NAMALWA (cell line): ENCODE data around the gene CENPX.

Source experiments
- DNase-seq: peaks from one replicate; pipeline ENCODE4 v3.0.0-alpha.2; 2015; ENCODE audit warnings: low spot score

CENPX gene

DNA sequence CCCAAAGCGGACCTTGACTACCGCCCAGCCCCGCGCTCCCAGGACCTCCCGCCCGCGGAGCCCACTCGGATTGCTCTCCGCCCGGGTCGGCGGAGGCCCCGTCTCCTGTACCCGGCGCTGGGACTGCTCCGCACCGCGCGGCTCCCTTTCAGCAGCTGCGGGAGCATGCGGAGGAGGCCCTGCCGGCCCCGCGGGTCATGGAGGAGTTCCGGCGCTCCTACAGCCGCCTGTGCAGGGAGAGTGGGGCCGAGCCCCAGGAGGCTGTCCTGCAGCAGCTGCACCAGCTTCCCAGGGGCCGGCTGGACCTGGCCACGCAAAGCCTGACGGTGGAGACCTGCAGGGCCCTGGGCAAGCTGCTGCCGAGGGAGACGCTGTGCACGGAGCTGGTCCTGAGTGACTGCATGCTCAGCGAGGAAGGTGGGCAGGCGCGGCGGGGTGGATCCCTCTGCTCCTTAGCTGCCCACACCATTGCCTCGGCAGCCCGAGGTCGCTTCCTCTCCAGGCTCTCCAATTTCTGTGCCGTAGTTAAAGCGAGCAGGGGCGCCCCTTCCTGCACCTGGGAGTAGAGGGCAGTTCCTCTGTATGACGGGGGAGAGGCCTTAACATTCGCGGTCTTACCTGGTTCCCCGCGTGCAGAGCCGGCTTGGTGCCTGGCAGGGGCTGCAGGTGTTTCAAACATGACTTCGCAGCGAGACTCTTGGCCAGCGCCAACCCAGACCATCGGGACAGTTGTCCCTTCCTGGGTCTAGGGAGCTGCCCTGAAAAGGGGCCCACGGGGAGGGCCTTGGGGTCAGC, 966 bp upstream of the CENPX start:
- DNase-seq = peak; percentile 39

DNA sequence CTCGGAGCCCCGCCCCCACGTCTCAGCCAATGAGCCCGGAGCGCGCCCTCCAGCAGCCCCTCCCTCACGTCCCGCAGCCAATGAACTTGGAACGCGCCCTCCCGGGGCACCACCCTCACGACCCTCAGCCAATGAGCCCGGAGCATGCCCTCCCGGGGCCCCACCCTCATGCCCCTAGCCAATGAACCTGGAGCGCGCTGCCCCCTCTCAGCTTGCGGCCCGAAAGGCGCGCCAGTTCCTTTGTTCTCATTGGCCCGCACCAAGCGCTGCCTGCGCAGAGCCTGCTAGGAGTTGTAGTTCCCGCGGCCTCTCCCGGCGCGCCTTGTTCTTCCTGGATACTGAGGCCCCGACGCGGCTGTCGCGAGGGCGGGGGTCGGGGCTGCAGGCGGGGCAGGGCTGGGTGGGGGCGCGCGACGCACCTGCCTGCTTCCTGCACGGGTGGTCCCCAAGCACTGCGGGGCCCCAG, 336 bp upstream of the CENPX start, which contains the start of gene LRRC45:
Gene LRRC45 (plus strand): TSS at position 325 of the 466 bp plus-strand sequence. CDS start 339 bp downstream, outside the sequence.
- peak; percentile 99 for DNase-seq

DNA sequence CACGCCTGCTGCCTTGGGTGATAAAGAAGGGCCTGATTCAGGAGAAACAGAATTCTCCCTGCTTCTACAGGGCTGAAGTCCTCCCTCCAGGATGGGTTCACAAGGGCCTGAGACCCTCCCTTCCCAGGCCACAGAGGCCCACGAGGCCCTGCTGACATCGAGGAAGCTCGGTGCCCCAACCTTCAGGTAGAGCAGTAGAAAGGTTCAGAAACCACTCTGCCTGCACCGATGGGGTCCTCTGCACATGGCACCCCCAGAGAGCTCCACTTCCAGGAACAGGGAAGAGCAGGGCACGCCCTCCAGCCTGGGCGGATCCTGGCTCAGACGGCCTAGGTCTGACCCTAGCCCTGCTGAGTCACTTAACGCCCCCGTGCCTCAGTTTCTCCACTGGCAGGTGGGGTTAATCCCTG, 773 bp downstream of the CENPX start:
- no peak for DNase-seq

DNA sequence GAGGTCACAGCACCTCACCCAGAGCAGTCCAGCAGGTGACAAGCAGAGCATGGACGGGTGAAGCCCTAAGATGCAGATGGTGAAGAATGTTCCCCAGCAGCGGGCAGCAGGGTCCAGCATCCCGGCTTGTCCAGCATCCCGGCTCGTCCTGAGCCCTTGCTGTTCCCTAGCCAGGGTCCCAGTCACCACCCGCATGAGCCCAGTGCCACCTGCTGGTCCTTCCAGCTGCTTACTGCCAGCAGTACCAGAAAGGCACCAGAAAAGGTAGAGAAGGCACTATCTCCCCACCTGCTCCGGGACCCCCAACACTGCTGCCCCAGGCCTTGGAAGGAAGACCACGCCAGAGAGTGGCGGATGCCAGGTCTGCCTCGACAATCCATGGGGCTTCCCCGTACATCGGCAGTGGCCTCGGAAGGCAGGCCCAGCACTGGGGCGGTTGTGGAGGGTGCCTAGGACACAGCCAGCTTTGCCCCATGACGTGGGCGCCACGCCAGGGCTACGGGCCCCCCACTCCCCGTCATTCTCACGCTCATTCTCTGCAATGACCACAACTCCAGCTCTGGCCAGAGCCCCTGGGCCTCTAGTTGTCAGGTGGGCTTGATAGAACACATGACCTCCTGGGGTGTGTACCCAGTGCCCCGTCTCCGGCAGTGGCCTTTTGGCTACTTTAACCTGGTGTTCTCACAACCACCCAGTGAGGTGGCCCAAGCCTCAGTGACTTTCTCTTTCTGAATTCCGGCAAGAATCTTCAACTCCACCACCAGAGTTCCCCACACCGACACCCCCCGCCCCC, 1.4 kb downstream of the CENPX start:
- peak; percentile 64 for DNase-seq

DNA sequence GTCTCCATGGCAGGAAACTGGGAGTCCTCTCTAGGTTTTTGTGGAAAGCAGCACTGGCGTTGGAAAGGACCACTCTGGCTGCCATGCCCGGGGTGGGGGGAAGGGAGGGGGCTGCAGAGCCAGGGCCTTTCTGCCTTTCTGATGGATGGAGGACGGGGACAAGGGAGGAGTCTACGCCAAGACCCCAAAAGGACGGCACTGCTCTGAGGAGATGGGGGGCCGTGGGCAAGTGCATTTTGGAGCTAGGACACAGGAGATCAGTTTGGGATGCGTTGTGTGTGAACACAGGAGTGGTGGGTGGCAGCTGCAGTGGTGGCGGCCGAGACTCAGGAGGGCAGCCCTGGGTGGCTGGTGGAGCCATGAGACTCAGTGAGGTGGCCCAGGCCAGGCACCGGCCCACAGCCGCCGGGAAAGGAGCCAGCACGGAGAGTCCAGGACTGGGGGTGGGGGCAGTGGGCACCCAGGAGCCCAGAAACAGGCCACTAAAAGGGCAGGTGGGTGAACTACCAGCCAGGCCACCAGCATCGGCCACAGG, 2.0 kb downstream of the CENPX start:
- no peak for DNase-seq

DNA sequence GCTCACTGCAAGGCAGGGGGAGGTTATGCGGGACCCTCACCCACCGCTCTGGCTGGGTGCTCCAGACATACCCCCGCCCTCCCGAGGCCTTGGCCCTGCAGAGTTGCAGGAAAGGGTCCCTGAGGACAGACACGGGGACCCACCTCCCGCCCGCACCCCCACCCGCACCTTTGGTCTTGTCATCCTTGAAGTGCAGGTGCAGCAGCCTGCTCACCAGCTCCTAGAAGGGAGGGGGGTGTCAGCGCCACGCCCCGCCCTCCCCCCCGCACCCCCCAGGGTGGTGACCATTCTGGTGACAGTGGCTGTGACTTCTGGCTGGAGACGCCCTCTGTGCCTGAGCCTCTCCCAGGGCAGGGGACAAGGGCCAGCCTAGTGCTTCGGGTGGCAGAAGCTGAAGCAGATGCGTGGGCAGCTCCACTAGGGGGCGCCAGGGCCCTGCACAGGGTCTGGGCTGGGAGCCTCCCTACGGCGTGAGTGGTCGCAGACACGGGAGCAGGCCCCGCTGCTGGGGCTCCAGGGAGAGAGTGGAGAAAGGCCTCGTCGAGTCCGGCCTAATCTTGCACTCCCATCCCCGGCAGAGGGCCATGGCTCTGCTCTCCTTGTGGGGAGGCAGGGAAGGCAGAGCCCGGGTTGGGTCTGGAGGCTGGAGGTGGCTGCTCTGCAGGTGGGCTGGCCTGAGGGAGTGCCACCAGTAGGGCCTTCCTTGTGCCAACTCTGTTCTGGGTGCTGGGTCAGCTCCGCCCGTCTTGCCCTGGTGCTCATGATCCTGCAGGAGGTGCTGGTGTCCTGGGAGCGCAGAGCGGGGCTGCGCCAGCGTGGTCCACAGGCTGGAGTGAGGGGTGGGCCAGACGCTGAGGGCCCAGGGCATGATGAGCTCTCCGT, 2.7 kb downstream of the CENPX start:
- peak; percentile 72 for DNase-seq

DNA sequence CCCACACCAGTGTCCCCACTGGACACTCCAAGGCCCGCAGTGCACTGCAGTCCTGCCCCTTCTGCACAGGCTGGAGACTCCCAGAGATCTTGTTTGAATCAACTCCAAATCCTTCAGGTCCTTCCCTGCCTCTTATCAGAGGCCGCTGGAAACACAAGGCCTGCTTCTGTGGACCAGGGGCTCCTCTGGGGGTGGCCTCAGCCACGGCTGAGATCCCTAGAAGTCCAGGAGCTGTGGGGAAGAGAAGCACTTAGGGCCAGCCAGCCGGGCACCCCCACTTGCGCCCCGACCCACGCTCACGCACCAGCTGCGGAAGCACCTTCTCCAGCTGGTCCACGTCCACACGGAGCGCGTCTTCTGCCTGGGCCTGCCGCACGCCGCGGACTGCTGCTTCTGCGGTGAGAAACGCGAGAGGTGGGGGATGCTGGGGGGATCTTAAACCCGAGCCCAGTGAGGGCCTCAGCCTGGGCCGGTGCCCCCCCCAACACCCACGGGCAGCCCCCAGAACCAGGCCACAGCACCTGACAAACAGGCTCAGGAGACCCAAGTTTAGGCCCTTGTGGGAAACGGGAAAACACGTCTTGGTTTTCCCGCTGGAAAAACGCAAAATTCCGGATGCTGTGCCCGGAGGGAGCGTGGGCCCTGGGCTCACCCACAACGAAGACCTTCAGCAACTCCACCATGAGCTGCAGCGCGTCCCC, 3.5 kb downstream of the CENPX start:
- DNase-seq = no peak

DNA sequence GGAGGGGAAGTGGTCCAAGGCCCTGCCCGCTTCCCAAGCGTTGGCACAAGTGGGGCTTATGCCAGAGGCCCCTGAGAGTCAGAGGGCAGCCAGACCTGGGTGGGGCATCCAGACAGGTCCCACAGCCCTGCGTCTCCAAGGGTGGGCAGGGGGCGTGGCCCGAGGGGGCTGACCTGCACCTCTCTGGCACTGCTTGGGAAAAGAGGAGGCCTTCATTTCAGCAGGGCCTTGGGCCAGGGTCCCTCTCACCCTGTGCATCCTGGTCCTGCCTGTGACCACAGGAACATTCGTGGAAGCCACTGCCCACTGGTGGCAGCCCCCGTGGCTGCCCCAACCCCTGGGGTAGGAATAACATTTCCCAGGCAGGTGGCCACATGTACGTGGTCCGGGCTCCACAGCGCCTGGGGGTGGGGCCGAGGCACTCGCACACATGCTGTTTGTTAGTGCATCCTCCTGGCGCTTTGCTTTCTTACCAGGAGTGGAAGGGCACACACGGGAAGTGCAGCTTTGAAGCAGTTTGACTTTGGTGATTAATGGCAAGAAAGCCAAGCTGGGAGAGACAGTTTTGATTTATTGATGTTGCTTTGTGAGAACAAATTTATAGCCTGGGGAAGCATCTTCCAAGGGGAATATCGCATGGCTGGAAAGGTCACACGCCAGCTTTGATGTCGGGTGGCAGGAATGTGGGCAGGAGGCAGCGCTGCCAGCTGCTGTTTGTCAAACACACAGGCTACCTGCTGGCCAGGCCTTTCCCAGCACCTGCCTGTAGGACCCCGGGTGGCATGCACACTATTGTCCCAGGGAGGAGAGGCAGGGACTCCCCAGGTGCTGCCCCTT, 4.3 kb downstream of the CENPX start:
- no peak for DNase-seq

DNA sequence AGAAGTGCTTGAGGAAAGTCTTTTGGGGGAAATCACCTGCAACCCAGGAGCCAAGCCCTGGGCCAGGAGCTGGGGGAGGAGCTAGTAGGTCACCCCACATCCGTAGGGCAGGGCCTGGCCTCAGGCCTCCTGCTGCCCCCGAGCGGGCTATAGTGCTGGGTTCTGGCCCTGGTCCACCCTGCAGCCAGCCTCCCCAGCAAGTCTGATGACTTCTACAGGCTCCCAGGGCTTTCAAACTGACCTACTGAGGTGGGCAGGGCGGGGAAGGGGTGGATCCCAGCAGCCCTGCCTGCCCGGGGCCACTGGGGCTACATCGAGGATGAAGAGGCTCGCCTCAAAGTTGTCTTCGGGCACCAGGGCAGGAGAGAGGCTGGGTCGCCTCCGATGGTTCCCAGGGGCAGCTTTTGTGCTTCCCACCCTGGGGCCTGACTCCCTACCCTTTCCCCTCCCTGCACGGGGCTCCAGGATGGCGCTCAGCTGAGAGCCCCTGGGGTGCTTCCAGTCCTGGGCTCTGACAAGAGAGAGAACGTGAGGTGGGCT, 5.0 kb downstream of the CENPX start:
- DNase-seq = no peak

DNA sequence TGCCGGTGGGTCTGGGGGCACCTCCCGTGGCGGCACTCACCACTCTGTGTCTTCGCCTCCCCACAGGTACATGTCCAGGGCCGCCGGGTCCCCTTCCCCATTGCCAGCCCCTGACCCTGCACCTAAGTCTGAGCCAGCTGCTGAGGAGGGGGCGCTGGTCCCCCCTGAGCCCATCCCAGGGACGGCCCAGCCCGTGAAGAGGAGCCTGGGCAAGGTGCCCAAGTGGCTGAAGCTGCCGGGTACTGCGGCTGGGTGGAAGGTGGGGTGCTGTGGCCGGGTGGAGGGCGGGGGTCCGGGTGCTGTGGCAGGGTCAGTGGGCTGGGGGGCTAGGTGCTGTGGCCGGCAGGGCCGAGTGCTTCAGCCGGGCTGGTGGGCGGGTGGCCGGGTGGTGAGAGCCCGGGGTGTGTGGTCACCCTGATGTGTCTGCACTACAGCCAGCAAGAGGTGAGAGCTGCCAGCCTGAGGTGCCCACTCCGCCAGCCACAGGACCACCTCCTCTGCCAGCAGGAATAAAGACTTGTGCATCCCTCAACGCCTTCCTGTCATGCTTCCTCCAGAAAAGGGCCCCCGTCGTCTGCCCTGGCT, 5.7 kb downstream of the CENPX start:
- DNase-seq = no peak

DNA sequence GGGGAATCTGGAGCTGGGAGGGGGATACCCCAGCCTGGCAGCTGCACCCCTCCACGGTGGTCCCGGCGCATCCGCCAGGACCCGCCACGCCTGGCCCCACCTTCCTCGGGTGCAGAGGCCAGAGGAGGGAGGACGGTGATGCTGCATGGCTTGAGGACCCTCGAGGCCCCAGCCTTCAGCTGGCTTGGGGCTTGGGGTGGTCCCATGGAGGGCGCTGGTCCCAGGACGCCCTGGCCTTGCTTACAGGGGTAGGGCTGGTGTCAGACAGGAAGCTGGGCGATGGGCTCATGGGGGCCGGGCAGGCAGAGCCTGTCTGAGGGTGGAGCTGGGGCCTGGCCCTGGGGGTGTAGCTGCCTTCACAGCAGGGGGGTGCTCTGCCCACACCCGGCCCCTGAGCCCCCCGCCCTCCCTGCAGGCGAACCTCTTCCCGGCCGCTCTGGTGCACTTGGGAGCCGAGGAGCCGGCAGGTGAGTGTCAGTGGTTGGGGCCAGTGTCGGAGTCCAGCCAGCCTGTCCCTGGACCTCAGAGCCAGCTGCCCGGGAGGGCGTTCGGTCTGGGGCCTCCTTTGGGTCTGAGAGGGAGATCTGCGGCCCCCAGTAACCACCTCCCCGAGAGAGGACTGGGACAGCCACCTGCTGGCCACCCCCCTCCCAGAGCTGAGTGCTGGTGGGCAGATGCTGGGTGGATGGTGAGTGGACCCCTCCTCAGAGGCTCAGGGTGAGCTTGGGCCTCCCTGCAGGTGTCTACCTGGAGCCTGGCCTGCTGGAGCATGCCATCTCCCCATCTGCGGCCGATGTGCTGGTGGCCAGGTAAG, 6.4 kb downstream of the CENPX start:
- DNase-seq = no peak

DNA sequence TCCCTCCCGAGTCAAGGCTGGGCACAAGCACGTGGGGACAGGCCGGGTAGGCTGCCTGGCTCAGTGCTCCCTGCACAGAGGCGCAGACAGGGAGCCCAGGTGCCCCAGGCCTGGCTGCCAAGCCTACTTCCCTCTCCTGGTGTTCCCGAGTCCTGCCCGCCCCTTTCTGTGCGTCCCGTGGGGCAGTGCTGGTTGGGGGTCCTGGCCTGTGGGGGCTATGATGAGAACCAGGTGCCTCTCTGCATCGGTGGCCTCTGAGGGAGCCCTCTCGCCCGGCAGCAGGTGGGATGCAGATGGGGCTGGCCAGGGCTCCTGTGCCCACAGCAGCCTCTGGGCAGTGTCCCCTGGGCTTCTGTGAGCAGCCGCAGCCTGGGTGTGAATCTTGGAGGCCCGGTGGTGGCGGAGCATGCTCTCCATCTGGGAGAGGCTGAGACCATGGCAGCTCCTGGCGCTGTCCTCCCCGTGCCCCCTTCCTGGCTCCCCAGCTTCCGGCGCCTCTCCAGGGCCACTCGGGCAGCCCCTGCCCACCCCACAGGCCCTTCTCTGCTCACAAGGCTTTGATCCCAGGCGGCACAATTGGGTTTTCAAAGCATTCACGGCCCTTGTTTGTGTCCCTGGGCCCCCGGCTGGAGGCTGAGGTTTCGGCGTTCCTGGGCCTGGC, 7.2 kb downstream of the CENPX start:
- DNase-seq = no peak

DNA sequence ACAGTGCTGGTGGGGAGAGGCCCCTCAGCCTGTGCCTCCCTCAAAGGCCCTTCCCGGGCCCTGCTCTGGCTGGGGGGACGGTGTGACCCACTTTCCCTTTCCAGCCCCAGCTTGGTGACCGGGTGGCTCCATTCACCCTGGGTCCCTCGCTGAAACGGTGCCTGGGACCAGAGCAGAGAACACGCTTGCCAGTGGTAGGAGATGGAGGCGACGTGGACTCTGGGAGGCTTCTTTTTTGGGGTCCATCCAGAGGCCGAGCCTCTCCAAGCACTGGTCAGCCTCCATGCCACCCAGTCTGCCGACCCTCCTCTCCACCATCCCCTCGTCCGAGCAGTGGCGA, 7.7 kb downstream of the CENPX start:
- no peak for DNase-seq

DNA sequence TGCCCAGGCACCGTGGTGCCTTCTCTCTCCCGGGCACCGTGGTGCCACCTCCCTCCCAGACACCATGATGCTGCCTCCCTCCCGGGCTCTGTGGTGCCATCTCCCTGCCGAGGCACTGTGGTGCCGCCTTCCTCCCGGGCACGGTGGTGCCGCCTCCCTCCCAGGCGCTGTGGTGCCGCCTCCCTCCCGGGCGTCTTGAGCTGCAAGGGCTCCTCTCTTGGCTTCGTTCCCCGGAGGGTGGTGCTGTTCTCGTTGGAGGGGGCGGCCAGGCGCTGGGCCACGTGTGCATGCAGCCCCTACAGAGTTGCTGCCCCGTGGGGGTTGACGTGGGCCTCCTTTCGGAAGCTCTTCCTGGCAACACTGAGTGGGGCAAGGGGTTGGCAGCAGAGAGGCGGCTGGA, 8.2 kb downstream of the CENPX start:
- no peak for DNase-seq

DNA sequence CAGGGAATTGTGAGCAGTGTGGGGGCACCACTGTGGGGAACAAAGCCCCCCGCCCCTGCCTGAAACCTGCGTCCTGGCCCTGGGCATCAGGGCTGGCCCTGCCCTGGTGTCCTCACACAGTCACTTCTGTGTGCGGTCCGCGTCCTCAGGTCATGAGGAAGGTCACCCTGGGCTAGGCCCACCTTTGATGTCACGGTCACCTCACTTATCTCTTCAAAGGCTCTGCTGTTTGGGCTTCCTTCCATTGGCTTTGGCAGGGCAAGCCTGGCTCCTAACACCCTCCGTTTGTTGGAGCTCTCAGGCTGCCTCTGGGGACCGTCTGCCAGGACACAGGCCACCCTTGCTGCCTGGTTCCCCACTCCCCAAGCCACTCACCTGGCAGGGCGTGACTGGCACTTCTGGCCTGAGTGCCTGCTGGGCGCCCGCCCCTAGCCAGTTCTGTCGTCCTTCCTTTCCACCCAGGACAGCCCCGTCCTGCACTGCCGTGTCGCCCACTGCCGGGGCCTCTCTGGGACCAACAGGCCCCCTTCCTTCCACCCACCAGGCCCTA, 8.8 kb downstream of the CENPX start:
- DNase-seq = no peak

DNA sequence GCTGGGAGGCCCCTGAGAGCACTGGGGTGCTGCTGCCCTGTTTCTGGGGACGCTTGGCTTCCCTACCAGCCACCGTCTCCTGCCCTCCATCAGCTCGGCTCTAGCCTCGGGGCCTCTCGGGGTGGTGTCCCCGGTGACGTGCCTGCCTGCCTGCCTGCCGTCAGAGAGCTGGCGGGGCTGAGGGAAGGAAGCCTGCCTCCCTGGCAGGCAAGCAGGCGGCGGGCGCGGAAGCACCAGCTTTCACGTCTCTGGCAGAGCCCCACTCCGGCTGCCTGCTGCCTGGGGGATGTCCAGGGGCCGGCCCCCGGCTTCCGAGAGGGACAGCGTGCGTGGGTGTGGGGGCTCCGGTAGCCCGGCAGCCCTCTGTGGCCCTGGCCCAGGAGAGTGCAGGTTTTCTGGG, 9.3 kb downstream of the CENPX start:
- no peak for DNase-seq

DNA sequence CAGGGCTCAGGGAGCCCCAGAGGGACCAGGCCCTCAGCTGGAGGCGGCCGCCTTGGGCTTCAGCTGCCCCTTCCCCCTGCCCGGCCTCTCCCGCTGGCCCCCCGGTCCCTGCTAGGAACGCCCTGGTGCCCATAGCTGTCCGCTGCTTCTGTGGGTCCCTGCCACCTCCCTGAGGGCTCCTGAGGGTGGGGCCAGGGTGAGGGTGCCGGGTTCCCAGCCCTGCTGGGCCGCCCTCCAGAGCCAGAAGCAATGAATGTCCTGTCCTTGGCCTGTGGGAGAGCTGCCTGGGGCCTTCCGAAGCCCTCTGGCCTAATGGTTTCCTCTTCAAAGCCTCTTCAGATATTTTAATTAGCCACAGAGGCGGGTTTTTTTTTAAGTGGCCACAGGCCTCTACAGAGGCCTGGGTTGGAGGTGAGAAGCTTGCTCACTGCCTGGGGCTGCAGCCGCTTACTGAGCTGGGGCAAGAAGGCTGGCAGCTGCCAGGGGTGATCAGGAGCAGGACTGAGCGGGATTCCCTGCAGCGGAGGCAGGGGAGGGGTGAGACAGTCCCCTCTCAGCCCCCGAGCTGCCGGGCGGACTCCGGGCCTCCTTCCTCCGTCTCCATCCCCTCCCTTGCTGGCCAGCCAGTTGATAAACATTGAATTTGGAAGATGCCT, 9.9 kb downstream of the CENPX start:
- DNase-seq = no peak

DNA sequence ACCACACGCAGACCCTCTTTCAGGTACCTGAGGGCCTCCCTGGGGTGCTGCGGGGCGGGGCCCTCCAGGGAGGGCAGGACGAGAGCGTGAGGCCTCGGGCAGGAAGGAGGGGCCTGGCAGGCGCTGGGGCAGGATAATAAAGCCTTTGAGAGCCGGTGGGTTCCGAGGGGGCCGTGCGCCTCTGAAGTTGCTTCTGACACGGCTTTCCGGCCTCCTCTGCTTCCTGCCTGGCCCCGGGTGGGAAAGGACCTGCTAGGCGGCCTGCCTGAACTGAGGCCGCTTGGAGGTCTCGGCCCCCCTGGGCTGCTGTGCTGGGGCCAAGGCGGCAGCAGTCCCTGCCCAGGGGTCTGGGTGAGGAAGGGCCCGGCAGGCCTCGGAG, 10.4 kb downstream of the CENPX start:
- no peak for DNase-seq
